Activated CD4-positive, alpha-beta T cell treated with anti-CD3 and anti-CD28 coated beads, Interleukin-2, amount 50 U/mL, for 16 hours (primary cell): ENCODE data around the gene GCH1.
"Not testable (repeated sequence)": the region's sequence is repeated elsewhere in the genome, so short reads cannot be mapped to it uniquely, and the experiment has no call there.

Experiments used
- DNase-seq: peaks from one replicate; pipeline ENCODE4 v3.0.0-alpha.2; 2020

GCH1 gene

DNA sequence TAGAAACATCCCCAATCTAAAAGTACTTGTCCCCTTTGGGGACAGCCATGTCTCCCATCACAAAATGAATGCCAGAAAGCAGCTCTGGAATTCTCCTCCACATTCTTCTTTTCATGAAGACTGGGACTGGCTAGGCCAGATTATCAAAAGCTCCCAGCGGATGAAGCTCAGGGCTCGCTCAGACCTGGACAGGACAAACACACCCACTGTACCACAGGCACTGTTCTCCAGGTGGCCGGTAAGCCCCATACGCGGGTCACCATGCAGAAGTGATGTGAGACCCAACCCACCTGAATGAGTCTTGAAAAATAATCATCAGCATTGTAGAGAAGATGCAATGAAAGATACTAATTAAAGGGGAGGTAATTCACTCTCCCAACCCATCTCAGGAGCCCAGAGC, 85.1 kb downstream of the GCH1 start:
- DNase-seq = no peak

- DNase-seq = no peak
Observed at GRCh38 chr14:54816450-54816849, 86.2 kb downstream of the GCH1 start.

DNA sequence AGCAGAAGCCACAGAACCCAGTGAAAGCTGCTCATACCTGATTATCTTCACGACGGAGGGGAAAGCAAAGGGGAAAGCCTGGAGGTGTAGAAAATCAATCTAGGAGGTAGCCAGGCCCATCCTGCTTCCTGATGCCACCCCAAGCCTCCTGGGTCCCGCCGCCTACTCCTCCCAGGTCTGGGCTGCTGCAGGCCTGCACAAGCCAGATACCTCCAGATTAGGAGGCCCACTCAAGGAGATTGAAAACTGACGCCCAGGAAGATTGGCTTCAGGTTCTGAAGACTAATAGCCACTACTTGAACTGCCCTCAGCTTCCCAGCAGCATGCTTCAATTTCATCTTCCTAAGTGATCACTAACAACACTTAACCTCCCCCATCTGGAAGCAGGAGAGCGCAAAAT, 87.1 kb downstream of the GCH1 start:
- no peak for DNase-seq

DNA sequence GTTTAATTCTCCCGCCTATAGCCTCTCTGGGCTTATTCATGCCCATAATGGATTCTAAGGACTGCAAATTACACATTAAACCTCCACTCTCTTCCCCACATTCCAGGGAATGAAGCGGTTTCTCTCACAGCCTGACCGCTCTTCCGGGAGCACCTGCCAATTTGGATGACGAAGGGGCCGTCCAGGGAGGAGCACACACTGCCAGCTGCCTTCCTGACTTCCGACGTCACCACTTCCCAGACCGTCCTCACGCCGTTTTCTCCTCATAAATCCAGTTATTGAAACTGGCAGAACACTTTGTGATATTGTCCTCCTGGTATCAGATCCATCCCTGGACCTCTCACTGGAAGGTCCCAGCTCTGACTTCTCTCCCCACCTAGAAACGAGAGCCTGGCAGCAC, 87.6 kb downstream of the GCH1 start:
- DNase-seq = no peak

DNA sequence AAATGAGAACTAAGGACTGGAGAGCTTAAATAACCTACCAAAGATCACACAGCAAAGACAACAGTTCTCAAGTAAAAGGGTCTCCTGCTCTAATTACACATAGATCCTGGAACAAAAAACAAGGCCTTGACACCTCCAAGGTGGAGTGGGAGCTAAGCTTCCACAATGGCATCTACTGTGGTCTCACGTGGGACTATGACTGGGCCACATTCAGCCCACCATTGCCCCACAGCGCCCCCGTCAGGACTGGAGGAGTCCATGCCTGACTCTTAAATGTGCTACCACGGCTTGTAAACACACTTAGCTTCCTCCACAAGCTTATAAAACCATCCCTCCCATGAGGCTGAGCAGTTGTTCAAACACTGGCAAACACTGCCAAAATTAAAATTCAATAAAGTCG, 88.5 kb downstream of the GCH1 start:
- DNase-seq = peak; percentile 36

GRCh38 chr14:54813081-54813480, 89.5 kb downstream of the GCH1 start:
- no peak for DNase-seq

GRCh38 chr14:54812617-54813016, 90.0 kb downstream of the GCH1 start:
- no peak for DNase-seq

GRCh38 chr14:54809767-54810166, 92.9 kb downstream of the GCH1 start:
- DNase-seq = peak; percentile 4

DNA sequence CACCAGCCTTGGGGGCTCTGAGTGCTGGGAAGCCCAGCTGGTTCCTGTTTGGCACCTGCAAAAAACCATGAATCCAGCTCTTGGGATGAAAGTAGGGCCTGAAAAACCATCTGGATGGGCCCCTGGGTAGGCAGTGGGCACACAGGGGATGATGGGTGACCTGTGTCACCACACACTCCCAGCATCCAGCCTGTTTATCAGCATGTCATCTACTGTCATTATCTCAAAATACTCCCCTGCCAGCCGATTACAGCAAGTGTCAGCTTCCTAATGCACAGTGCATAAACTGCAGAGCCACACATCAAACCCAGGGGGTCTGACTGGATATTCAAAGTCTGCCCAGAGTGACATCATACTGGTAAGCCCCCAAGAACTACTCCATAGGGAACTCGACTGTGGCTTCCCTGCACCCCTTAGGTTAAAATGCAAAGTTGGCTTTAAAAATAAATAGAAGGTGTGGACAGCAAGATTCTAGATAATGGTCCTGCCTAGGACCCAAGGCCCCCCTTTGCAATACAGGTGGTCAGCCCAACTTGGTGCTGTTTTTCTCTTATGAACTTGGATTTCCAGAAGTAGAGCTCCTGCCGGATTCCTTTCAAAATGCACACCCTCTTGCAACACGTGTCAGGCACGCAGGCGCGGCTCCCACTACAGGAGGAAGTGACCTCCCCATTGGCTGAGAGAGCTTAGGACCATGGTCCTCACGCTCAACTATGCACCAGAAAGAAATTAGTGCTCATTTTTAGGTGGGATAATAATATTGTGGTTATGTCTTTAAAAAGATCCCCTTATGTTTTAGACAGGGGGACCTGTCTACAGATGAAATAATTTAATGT, 94.1 kb downstream of the GCH1 start:
- DNase-seq = no peak

- no peak for DNase-seq
Observed at GRCh38 chr14:54807881-54808280, 94.7 kb downstream of the GCH1 start.

- no peak for DNase-seq
Observed at GRCh38 chr14:54807428-54807827, 95.2 kb downstream of the GCH1 start.

- DNase-seq = no peak
Observed at GRCh38 chr14:54806616-54807015, 96.0 kb downstream of the GCH1 start.

DNA sequence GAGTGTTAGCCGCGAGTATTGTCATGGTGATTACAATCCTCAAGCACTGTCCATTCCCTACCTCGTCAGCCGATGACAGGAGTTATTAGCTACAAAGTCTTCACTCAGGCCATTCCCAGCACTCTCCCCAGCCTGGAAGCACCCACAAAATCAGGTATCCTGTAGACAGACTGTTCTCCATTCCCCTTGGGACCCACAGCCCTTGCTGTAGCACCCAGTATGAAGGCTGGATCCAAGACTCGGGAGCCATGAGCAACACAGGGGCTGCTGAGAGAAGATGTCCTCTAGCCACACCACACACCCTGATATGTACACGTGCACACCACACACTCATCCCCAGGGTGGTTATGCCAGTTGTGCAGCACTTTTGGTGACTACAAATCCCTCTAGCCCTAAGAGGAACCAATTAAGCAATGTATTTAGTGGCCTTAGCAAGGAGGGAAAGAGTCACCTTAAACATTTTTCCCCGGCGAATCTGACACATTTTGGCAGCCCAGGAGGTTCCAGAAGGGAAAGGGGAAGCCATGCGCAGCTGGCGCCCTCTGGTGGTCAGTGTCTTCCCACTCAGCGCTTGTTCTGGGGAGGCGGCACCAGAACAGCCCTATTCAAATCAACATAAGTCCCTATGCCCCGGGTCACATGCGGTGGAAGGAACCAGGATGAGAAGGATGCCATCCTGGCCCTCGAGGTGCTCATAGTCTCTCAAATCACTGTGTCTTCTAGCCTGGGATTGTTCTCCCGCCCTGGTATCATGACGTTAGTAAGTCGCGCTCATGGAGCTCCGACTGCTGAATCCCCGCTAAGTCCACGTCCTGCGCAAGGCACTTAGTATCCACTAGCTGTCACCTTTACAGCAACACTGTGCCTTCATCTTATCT, 96.9 kb downstream of the GCH1 start:
- peak; percentile 80 for DNase-seq

DNA sequence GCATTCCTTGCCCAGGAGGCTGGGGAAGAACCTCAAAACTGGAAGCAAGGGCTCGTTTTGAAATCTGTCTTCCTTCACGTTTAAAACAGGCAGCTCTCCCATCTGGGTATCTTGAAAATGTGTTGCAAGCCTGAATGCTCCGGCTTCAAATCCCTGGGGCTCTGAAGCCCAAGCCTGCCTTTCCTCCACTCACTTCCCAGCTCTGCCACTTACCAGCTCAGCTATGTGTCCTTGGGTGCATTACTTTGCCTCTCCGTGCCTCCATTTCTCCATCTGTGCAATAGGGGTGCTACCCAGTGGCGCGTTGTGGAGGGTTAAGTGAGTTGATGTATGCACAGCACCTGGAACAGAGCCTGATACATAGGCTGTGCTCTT, 97.6 kb downstream of the GCH1 start:
- DNase-seq = no peak

DNA sequence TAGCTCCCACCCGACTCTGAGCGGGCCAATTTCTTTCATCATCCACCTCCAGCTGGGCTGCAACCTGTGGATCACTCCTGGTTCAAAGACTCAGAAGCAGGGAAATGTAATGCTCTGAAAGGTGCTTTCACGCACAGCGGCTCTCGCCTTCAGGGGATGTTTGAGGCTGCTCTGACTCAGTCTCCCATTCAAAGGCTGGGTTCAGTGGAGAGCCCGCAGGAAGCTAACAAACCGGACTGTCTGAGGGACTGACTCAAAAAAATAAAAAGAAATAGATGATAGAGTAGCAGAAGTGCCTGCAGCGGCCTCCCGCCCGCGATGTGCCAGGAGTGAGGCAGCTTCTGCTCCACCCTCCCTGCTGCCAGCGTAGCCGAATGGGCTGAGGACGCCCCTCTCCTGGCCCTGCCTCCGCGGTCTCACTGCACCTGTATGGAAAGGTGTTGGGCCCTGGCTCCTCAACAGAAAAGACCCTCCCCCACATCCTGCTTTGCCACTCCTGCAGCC, 98.0 kb downstream of the GCH1 start:
- DNase-seq = no peak

- no peak for DNase-seq
Observed at GRCh38 chr14:54803926-54804537, 98.6 kb downstream of the GCH1 start.

DNA sequence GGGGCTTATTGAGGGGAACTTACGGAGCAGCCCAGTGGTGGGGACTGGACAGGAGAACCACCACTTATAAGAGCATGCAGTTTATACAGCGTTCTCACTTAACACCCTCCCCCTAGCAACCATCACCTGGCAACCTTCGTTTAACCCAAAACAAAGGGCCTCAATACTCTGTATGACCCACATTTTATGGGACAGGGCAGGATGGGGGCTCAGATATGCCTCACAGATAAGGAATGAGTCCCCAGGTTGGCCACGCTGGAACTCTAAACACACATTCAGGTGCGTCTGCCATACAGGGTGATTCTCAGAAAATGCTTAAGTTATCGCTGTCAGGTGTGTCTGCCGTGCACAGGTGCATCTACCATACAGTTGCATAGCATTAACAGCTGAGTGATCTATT, 99.2 kb downstream of the GCH1 start:
- no peak for DNase-seq

DNA sequence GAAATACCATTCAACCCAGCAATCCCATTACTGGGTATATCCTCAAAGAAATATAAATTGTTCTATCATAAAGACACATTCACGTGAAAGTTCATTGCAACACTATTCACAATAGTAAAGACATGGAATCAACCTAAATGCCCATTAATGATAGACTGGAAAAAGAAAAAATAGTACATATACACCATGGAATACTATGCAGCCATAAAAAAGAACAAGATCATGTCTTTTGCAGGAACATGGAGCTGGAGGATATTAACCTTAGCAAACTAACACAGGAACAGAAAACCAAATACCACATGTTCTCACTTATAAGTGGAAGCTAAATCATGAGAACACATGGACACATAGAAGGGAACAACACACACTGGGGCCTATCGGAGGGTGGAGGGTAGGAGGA, 101.1 kb downstream of the GCH1 start:
- not testable (repeated sequence) for DNase-seq

DNA sequence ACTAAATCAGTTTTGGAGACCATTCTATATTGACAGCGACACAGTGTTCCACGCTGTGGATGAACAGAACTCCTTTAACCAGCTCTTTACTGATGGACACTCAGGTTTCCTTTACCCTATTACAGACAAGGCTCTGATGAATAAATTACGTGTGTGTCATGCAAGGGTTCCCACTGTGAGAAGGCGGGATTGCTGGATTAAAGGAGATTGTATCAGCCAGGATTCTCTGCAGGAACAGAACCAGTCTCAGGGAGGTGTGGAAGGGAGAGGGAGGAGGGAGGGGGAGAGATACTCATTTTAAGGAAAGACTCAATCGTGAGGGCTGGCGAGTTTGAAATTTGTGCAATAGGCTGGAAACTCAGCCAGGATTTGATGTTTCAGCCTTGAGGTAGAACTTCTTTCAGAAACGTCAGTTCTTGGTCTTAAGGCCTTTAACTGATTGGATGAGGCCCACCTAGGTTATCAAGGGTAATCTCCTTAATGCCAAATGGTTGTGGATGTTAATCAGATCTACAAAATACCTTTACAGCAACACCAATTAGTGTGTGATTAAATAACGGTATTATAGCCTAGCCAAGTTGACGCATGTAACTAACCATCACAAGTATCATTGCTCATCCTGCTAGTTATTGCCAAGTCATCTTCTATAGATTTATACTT, 104.0 kb downstream of the GCH1 start:
- DNase-seq = no peak

DNA sequence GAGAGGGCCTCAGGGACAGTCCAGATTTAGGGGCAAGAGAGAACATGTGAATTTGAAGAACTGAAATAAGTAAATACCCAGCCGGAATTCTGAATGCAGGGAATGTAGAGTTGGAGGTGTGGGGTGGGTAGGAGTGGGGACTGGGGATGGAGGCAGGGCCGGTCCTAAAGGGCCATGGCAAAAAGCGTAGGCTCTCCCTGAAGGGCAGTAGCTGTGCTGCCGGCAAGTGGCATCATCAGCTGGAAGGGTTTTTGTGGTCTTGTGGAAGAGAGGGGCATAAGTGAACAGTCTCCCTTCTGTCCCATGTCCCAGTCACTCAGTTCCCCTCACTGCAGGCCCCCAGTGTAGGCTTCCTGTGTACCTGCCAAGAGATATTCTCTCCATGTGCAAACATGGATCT, 104.6 kb downstream of the GCH1 start:
- DNase-seq = no peak

DNA sequence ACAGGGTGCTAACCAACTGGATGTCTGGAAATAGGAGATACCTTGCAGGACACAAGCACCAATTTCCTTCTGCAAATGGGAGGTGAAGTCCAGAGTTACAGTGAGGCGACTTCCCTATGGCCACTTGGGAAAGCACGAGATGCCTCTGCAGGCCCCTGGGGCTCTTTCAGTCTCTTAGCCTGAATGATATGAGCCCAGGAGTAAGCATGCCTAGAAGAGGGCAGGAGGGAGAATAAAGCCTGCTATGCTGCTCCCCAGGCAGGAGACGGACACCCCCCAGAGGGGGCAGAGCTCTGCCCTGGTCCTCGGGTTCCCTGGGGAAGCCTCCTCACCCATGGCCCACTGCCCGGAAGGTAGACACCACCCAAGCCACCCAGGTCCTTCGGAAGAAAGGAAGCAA, 105.1 kb downstream of the GCH1 start:
- DNase-seq = no peak

DNA sequence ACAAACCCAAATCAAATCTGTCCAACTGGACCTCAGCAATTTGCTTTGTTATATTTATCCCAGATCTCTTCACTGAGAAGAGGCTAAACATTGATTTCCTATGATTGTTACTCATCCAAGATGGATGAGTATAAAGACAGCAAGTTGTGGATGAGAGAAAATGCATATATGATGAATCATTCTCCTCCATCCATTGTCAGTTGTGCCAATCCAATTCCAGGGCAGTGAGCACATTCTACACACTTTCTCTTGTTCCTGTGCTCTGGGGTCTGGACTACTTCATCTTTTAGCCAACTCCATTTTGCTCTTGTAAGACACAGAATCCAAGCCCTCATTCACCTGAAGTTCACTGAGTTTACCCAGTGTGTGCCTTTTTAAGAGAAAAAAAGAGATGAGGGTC, 105.7 kb downstream of the GCH1 start:
- DNase-seq = no peak

DNA sequence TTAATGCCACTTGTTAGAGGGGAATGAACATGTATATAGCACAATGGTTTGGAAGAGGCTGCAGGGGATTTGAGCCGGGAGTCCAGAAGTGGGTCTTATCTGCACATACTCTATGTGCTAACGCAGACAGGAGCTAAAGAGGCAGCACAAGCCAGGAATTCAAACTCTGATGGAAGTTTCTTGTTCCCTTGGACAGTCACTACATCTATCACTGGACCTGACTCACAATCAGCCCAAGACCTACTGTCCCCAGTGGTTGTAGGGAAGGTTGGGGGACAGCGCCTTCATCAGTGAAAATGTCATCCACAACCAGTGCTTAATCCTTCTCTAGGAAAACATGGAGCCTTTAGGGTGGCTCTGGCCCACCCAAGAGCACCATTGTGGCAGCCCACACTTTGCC, 107.8 kb downstream of the GCH1 start:
- DNase-seq = no peak
